Stimulated activated naive B cell treated with anti-CD40 and anti-IgM and Interleukin-4, amounts not matched to agents 10 μg/mL and 1 μg/mL and 100 μg/mL, for 72 hours (primary cell): ENCODE measurements around the gene CD93.
A peak's percentile ranks its signal among the peaks of the same experiment; 100 is the strongest.

Experiments
- ATAC-seq, 2 donors: fragments of 150-1000 bp; cut with Tn5 transposase; replicated peaks; 2 replicates each; pipeline ENCODE4 v1.10.0; 2021; ENCODE audit warnings: moderate library complexity in 1 of 2
- DNase-seq: peaks from one replicate; pipeline ENCODE4 v3.0.0; 2021
- H3K27ac Mint-ChIP-seq: one replicate; pipeline ENCODE4 v1.8.0; 2022; ENCODE audit warnings: mild to moderate bottlenecking, mixed read lengths
- H3K27me3 Mint-ChIP-seq, 2 donors: one replicate each; pipeline ENCODE4 v1.8.0; 2022; ENCODE audit warnings: mixed read lengths in 2 of 2
- H3K36me3 Mint-ChIP-seq, 2 donors: one replicate each; pipeline ENCODE4 v1.8.0; 2022; ENCODE audit warnings: mixed read lengths in 2 of 2, mild to moderate bottlenecking in 1 of 2
- H3K4me1 Mint-ChIP-seq, 2 donors: one replicate each; pipeline ENCODE4 v1.8.0; 2022; ENCODE audit warnings: mixed read lengths in 2 of 2, mild to moderate bottlenecking in 1 of 2
- H3K4me3 Mint-ChIP-seq, 2 donors: one replicate each; pipeline ENCODE4 v1.8.0; 2022; ENCODE audit warnings: mild to moderate bottlenecking in 2 of 2, mixed read lengths in 2 of 2, moderate library complexity in 1 of 2
- H3K9me3 Mint-ChIP-seq, 2 donors: one replicate each; pipeline ENCODE4 v1.8.0; 2022; ENCODE audit warnings: mixed read lengths in 2 of 2, mild to moderate bottlenecking in 1 of 2

CD93 gene

DNA sequence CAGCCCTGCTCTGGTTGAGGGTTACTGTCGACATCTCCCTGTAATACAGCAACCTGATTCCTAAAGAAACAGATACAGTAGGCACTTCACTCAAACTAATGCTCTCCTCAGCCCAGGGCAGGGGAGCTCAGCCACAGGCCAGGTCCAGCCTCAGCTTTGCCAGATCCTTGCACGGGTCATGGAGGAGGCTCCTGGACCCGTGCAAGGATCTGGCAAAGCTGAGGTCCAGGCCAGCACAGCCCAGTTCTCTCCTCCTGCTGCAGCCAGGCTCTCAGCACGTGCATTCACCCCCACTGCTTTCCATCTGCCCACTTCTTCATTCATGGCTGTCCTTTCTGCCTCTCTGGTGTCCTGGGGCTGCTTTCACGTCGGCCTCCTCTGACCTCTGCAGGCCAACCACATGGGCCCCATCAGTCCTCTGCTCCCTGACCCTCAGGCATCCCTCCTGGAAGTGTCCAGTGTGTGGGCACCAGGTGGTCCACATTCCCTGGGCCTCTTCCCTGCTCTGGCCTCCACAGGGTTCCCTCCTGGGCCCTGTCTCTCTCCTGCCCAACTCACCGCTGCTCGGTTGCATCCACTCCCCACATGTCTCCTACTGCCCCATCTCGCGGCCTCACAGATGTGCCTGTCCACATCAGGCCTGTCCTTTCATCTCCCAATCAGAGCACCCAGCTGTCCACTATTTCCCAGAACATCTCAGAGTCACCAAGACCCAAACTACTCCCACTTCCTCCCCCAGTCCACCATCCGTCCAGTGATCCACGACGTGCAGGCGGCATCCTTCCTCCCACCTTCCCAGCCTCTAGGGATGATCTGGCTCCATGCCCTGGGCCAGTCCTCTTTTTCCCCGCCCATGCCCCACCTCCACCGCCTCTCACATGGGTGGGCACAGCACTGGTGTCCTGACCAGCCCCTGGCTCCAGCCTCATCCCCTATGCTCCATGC is 11.8 kb upstream of the CD93 start:
- peak in 1 of 2 donors; percentile 26 for ATAC-seq
- no peak overlapping the region for H3K27ac Mint-ChIP-seq

DNA sequence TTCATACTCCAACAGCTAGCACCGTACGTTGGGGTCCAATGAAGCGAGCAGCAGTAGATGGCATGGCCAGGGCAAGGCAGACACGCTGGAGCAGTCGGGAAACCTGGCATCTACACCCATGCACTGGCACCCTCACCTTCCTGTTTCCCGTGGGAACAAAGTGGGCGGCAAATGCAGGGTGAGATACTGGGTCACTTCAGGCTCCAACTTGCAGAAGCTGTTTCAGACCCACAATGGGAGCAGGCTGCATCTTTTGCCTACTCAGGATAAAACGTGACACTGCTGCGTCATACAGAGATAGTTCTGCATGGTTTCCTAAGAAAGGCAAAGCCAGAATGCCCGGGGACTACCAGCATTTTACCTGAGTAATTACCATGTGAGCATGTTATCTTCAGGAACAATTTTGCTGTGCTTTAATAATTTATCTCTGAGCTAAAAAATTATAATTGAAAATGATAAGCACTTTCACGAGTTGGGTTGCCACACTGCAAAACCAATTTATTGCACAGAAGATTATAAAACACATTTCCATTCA is 10.9 kb upstream of the CD93 start:
- ATAC-seq: no peak
- peaks cover 5 to 7% of the 10 kb centered on the region in 2 donors for H3K27me3 Mint-ChIP-seq
- H3K36me3 Mint-ChIP-seq: no peaks in the 10 kb centered on the region
- no peak overlapping the region for H3K27ac Mint-ChIP-seq
- H3K9me3 Mint-ChIP-seq: peaks cover 0 to 4% of the 10 kb centered on the region in 2 donors
- no peak for DNase-seq
- H3K4me3 Mint-ChIP-seq: no peak overlapping the region
- peaks cover 6 to 7% of the 10 kb centered on the region in 2 donors for H3K4me1 Mint-ChIP-seq

More for the DNA sequence above, 11.8 kb upstream of the CD93 start:
- H3K4me1 Mint-ChIP-seq: peaks cover 6 to 7% of the 10 kb centered on the region in 2 donors
- H3K36me3 Mint-ChIP-seq: no peaks in the 10 kb centered on the region
- peaks cover 5 to 7% of the 10 kb centered on the region in 2 donors for H3K27me3 Mint-ChIP-seq
- DNase-seq: no peak
- H3K4me3 Mint-ChIP-seq: no peak overlapping the region
- peaks cover 0 to 4% of the 10 kb centered on the region in 2 donors for H3K9me3 Mint-ChIP-seq

DNA sequence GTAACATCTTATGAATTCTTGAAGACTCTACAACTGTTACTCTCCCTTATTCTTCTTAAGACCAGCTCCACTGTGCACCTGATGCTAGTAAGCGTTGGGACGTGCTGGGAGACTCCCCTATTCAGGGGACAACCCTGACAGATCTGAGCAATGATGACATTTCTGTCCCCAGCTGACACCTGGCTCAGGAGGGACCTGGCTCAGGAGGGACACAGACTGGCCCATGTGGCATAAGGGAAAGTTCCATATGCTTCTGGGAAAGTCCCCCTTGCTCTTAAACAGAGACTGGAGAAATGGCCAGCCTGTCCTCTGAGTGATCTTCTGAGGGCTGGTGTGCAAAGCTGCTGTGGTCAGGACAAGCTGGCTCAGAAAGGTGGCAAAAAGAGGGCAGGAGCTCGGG is 10.0 kb upstream of the CD93 start:
- Mint-ChIP-seq H3K9me3 (peaks cover 0 to 4% of the 10 kb centered on the region in 2 donors), H3K4me3 (no peak overlapping the region), H3K36me3 (no peaks in the 10 kb centered on the region), H3K4me1 (peaks cover 6 to 7% of the 10 kb centered on the region in 2 donors), H3K27ac (no peak overlapping the region), H3K27me3 (peaks cover 5 to 7% of the 10 kb centered on the region in 2 donors)
- DNase-seq (no peak), ATAC-seq (no peak)

DNA sequence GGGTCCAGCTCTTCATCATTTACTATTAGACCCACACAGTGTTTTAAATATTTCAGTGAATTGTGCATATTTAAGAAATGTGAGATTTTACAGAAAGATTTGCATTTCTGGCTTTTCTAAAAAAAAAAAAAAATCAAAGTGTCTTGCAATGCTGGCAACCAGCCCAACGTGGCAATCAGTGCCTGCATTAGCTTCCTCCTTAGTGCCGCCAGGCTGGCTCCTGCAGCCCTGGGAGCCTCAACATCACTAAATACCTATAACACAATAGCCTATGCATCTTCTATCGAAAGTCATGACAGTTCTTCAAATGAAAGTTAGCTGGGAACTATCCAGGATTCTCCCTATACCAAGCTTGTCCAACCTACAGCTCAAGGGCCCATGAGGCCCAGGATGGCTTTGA is 9.4 kb upstream of the CD93 start:
- peaks cover 0 to under 1% of the 10 kb centered on the region in 2 donors for H3K9me3 Mint-ChIP-seq
- H3K4me1 Mint-ChIP-seq: peaks cover 6 to 7% of the 10 kb centered on the region in 2 donors
- H3K4me3 Mint-ChIP-seq: no peak overlapping the region
- ATAC-seq (no peak), DNase-seq (no peak)
- H3K27me3 Mint-ChIP-seq: peaks cover 5 to 7% of the 10 kb centered on the region in 2 donors
- no peaks in the 10 kb centered on the region for H3K36me3 Mint-ChIP-seq
- H3K27ac Mint-ChIP-seq: no peak overlapping the region

DNA sequence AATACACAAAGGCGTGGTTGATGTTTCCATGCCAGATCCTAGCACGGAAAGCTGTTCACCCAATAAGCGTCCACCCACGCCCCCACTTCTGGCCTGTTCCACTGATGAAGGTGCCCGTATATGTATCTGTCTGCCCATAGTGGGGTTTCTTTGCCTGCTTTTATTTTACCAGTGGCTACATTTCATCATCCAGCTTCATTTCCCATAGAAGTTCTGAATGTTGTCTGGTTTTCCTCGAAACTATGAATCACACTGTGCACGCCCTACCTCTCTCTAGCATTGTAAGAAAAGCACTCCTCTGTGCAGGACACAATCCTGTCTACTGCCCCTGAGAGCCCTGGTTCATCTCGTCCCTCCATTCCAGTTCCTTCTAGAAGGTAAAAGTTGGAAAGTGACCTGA is 8.8 kb upstream of the CD93 start:
- Mint-ChIP-seq H3K36me3 (no peaks in the 10 kb centered on the region), H3K9me3 (no peaks in the 10 kb centered on the region), H3K4me1 (peaks cover 6 to 7% of the 10 kb centered on the region in 2 donors), H3K27ac (no peak overlapping the region), H3K4me3 (no peak overlapping the region), H3K27me3 (peaks cover 5 to 7% of the 10 kb centered on the region in 2 donors)
- ATAC-seq: no peak
- DNase-seq: no peak

DNA sequence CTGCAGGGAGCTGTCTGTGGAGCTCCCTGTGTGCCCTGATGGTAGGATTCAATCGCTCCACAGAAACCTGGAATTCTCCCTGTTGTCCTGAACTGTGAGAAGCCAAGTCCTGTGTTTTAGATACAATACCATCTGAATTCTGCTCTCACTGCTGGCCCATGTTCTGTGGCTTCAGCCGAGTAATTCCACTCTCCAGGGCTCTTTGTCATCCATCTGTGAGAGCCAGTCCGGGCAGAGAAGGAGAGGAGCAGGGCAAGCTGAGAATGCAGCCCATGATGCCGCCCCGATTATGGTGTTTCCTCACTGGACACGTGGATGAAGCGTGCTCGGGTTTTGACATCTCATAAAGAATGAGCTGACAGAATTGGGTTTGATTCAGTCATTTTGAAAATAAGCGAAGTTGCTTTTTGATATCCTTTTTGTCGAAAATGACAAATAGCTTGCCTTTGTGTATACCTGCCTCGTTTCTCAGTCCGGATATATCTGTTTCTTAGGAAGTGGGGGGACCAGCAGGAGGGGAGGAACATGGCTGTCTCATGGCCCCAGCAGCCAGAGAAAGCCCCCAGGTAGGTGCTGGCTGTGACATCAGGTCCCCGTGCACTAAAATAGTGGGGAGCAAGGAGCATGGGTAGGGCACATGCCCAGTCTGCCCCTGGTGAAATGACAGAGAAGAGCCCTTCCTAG is 8.2 kb upstream of the CD93 start:
- ATAC-seq: no peak
- no peaks in the 10 kb centered on the region for H3K36me3 Mint-ChIP-seq
- H3K27me3 Mint-ChIP-seq: peaks cover 5 to 7% of the 10 kb centered on the region in 2 donors
- no peaks in the 10 kb centered on the region for H3K9me3 Mint-ChIP-seq
- H3K4me3 Mint-ChIP-seq: no peak overlapping the region
- DNase-seq: no peak
- no peak overlapping the region for H3K27ac Mint-ChIP-seq
- H3K4me1 Mint-ChIP-seq: peaks cover 6 to 7% of the 10 kb centered on the region in 2 donors

DNA sequence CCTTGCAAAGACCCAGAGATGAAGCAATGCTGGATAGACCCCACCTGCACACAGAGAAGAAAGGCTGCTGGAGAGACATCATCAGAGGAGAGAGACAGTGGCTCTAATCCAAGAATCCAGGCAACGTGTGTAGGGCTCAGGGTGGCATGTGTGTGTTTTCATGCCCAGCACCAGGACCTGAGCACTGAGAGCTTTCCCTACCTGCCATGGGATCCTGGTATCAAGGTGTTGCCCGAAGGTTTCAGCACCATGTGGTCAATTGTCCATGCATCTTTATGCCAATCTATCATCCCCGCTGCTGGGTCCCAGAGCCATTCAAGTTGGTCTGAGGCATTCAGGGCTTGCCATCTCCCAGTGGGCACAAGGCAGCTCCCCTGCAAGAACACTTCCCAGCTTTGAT is 7.5 kb upstream of the CD93 start:
- Mint-ChIP-seq H3K36me3 (no peaks in the 10 kb centered on the region), H3K9me3 (no peaks in the 10 kb centered on the region), H3K4me3 (no peak overlapping the region), H3K27ac (peak overlapping the region; percentile 56), H3K4me1 (peaks cover 6 to 7% of the 10 kb centered on the region in 2 donors), H3K27me3 (peaks cover 7 to 8% of the 10 kb centered on the region in 2 donors)
- no peak for ATAC-seq
- no peak for DNase-seq

DNA sequence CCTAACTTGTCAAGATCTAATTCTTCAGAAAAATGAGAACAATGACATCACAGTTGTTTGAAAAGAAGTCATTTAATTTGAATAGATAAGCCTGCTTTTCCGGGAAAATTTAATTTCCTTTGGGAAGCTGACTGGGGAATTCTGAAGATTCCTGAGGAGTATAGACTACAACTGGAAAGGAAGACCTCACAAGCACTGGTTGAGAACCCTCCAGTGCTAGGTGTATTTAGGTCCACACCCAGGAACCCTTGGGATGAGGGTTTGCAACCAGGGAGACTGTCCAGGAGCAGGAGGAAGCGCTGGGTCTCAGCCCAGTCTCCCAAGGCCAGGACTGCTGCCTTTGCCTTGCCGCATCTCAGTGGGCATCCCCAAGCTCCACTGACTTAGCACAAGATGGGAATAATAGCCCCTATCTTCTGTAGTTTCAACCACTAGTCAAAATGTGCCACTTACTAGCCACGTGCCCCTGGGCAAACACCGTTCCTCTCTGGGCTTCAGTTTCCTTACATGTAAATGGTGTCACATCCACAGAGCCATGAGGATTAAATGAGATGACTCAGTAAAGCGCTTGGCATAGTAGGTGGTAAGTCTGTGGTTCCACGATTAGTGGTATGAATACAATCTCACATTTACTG is 6.9 kb upstream of the CD93 start:
- Mint-ChIP-seq H3K27ac (no peak overlapping the region), H3K4me3 (no peak overlapping the region), H3K4me1 (peaks cover 2 to 4% of the 10 kb centered on the region in 2 donors), H3K36me3 (no peaks in the 10 kb centered on the region), H3K27me3 (peaks cover 6 to 12% of the 10 kb centered on the region in 2 donors), H3K9me3 (no peaks in the 10 kb centered on the region)
- DNase-seq (no peak), ATAC-seq (no peak)

DNA sequence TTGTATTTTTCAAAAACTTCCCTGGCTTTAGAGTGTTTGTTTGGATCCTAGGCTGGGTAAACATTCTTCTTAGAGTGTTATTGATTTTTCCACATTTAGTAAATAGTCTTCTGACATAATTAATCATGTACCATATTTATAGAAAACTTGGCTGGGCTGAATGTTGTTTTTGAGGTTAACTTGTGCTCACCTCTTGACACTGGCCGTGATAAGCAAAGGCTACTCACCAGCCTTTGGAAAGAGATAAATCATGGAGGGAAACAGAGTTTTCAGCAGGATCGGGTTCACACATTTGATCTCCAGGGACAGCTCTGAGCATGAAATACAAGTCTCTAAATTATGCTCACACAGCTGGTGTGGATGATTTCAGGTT is 6.2 kb upstream of the CD93 start:
- Mint-ChIP-seq H3K27ac (no peak overlapping the region), H3K4me1 (peaks cover 4 to 8% of the 10 kb centered on the region in 2 donors), H3K9me3 (no peaks in the 10 kb centered on the region), H3K36me3 (no peaks in the 10 kb centered on the region), H3K27me3 (peaks cover 7 to 18% of the 10 kb centered on the region in 2 donors), H3K4me3 (no peak overlapping the region)
- ATAC-seq: no peak
- no peak for DNase-seq

DNA sequence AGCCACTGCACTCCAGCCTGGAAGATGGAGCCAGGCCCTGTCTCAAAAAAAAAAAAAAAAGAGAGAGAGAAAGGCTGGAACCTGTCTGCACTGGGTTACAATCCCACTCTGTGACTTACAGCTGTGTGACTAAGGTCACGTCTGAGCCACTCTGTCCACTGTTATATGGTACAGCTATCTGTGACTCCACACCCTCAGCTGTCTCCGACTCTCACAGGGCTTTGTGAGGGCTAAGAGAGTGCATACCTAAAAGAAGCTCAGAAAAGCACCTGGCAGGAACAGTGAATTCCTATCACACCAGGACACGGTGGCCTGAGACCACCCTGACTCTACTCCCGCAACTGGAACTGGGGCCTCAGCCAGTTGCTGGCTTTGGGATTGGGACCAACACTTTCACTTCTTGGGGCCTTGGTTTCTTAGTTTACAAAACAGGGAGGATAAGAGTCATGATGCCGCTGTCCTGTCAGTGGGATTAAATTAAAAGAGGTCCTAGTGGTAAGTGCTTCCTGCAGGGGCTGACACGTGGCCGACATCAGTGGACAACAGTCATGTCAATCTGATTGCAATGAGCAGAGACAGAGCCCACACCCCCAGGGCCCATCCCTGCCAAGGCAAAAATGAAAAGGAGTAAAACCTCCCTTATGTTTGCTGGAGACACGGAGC is 5.7 kb upstream of the CD93 start:
- Mint-ChIP-seq H3K27ac (no peak overlapping the region), H3K4me3 (no peak overlapping the region), H3K27me3 (peaks cover 8 to 22% of the 10 kb centered on the region in 2 donors), H3K36me3 (no peaks in the 10 kb centered on the region), H3K9me3 (no peaks in the 10 kb centered on the region), H3K4me1 (peaks cover 6 to 13% of the 10 kb centered on the region in 2 donors)
- no peak for DNase-seq
- no peak for ATAC-seq

DNA sequence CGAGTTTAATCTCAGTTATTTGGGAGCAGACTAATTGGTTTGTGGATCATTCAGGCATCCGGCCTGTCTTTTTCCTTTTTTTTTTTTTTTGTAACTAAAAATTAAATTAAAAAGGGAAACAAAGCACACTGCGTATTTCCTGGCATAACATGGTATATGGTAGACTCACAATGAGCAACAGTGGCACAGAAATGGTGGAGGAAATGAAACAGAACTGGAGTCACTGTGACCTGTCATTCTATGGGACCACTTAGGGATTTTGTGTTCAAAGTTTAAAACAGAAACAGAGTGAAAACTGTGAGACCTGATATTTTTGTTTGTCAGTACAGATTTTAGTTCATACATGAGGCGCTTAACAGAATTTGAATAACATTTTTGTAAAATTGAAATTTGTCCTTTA is 4.8 kb upstream of the CD93 start:
- H3K27ac Mint-ChIP-seq: no peak overlapping the region
- peaks cover 8 to 26% of the 10 kb centered on the region in 2 donors for H3K27me3 Mint-ChIP-seq
- no peaks in the 10 kb centered on the region for H3K9me3 Mint-ChIP-seq
- no peak for ATAC-seq
- no peaks in the 10 kb centered on the region for H3K36me3 Mint-ChIP-seq
- H3K4me3 Mint-ChIP-seq: no peak overlapping the region
- DNase-seq: no peak
- H3K4me1 Mint-ChIP-seq: peaks cover 9 to 23% of the 10 kb centered on the region in 2 donors

DNA sequence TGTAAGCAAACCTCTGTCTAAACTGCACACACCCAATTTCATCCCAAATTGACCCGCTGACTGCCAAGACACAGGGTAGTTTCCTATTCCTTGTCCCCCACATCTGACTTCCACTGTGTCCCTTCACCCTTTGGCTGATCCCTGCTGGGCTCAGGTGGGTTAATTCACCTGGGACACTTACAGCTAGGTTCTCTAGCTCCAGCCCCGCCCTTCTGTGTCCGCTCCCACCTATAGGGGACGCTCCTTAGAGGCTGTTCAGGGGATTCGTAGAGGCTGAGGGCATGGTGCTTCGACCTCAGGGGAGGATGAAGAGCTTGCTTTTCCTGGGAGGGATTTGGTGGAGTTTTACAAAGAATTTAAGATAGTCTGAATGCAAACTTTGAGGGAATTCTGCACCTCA is 4.0 kb upstream of the CD93 start:
- Mint-ChIP-seq H3K27me3 (peaks cover 8 to 26% of the 10 kb centered on the region in 2 donors), H3K4me1 (peaks cover 9 to 23% of the 10 kb centered on the region in 2 donors), H3K36me3 (no peaks in the 10 kb centered on the region), H3K9me3 (no peaks in the 10 kb centered on the region), H3K4me3 (no peak overlapping the region), H3K27ac (no peak overlapping the region)
- ATAC-seq (no peak), DNase-seq (no peak)

DNA sequence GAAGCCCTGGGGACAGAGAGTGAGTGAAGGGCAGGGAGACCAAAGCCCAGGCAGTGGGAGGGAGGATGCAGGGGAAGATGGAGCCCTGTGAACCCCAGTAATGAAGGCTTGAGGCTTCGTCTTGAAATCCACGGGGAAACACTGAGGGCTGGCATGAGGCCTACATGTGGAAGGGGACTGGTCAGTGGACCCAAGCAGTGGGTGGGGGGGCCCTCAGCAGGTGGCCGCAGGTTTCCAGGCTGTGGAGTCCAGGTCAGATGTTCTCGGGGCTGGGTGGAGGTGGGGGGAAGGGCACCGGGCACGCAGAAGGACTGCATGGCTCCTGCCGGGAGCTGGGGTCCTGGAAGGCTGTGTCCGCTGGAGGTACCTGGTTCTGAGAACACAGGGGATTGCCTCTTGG is 2.7 kb upstream of the CD93 start:
- H3K27ac Mint-ChIP-seq: no peak overlapping the region

More for the DNA sequence above, 2.7 kb upstream of the CD93 start:
- ATAC-seq (no peak), DNase-seq (no peak)
- no peaks in the 10 kb centered on the region for H3K9me3 Mint-ChIP-seq
- H3K4me3 Mint-ChIP-seq: no peak overlapping the region
- H3K27me3 Mint-ChIP-seq: peaks cover 8 to 26% of the 10 kb centered on the region in 2 donors
- no peaks in the 10 kb centered on the region for H3K36me3 Mint-ChIP-seq
- H3K4me1 Mint-ChIP-seq: peaks cover 9 to 23% of the 10 kb centered on the region in 2 donors
